Epithelial cell of prostate (primary cell): ENCODE measurements around the gene ZBTB22.
"Not testable (repeated sequence)": the region's sequence is repeated elsewhere in the genome, so short reads cannot be mapped to it uniquely, and the experiment has no call there.

ENCODE experiments used
- DNase-seq: peaks from one replicate; pipeline ENCODE4 v3.0.0-alpha.2; 2011; ENCODE audit warnings: low read depth, low spot score
- H3K27ac ChIP-seq: fragments of 450-650 bp; 2 replicates; pipeline ENCODE4 v1.5.1; 2017; ENCODE audit warnings: mild to moderate bottlenecking

The ZBTB22 gene

GRCh38 chr6:33317669-33318425 lies at the start of gene ZBTB22:
Gene ZBTB22 (minus strand): TSS chr6:33317744. CDS start chr6:33316916, 828 bp downstream.
- H3K27ac ChIP-seq = peak within 1 kb of the TSS; percentile 75
- DNase-seq = peak; percentile 92

GRCh38 chr6:33367009-33367714 lies 49.6 kb upstream of the ZBTB22 start:
- no peak for DNase-seq
- no peak overlapping the region for H3K27ac ChIP-seq

GRCh38 chr6:33365206-33365971 lies 47.8 kb upstream of the ZBTB22 start:
- DNase-seq, H3K27ac ChIP-seq: not testable (repeated sequence)

GRCh38 chr6:33364475-33365205 lies 47.1 kb upstream of the ZBTB22 start:
- not testable (repeated sequence) for DNase-seq, H3K27ac ChIP-seq

GRCh38 chr6:33363486-33363885 lies 45.9 kb upstream of the ZBTB22 start:
- not testable (repeated sequence) for H3K27ac ChIP-seq, DNase-seq

GRCh38 chr6:33359331-33359730 lies 41.8 kb upstream of the ZBTB22 start:
- no peak overlapping the region for H3K27ac ChIP-seq
- no peak for DNase-seq

GRCh38 chr6:33357160-33357871 lies 39.8 kb upstream of the ZBTB22 start:
- not testable (repeated sequence) for H3K27ac ChIP-seq, DNase-seq

- no peak for DNase-seq
- no peak overlapping the region for H3K27ac ChIP-seq
Measured at GRCh38 chr6:33356295-33356694, 38.8 kb upstream of the ZBTB22 start.

GRCh38 chr6:33355860-33356259 lies 38.3 kb upstream of the ZBTB22 start:
- not testable (repeated sequence) for DNase-seq, H3K27ac ChIP-seq

- no peak for DNase-seq
- H3K27ac ChIP-seq = no peak overlapping the region
Measured at GRCh38 chr6:33347816-33348215, 30.3 kb upstream of the ZBTB22 start.

- not testable (repeated sequence) for H3K27ac ChIP-seq, DNase-seq
Measured at GRCh38 chr6:33346972-33347371, 29.4 kb upstream of the ZBTB22 start.

- DNase-seq = no peak
- no peak overlapping the region for H3K27ac ChIP-seq
Measured at GRCh38 chr6:33344701-33345697, 27.5 kb upstream of the ZBTB22 start.

GRCh38 chr6:33343953-33344611 lies 26.5 kb upstream of the ZBTB22 start:
- no peak for DNase-seq
- no peak overlapping the region for H3K27ac ChIP-seq

GRCh38 chr6:33343606-33343952 lies 26.0 kb upstream of the ZBTB22 start:
- H3K27ac ChIP-seq, DNase-seq: not testable (repeated sequence)

- no peak overlapping the region for H3K27ac ChIP-seq
- no peak for DNase-seq
Measured at GRCh38 chr6:33339193-33339592, 21.6 kb upstream of the ZBTB22 start.

- no peak overlapping the region for H3K27ac ChIP-seq
- DNase-seq = no peak
Measured at GRCh38 chr6:33336495-33336894, 19.0 kb upstream of the ZBTB22 start.

GRCh38 chr6:33335916-33336315 lies 18.4 kb upstream of the ZBTB22 start:
- no peak for DNase-seq
- H3K27ac ChIP-seq = no peak overlapping the region

GRCh38 chr6:33333666-33334065 lies 16.1 kb upstream of the ZBTB22 start:
- DNase-seq = no peak

More at GRCh38 chr6:33333666-33334065, 16.1 kb upstream of the ZBTB22 start:
- H3K27ac ChIP-seq = no peak overlapping the region
